ENCODE results near the gene CXADR.

The CXADR gene

DNA sequence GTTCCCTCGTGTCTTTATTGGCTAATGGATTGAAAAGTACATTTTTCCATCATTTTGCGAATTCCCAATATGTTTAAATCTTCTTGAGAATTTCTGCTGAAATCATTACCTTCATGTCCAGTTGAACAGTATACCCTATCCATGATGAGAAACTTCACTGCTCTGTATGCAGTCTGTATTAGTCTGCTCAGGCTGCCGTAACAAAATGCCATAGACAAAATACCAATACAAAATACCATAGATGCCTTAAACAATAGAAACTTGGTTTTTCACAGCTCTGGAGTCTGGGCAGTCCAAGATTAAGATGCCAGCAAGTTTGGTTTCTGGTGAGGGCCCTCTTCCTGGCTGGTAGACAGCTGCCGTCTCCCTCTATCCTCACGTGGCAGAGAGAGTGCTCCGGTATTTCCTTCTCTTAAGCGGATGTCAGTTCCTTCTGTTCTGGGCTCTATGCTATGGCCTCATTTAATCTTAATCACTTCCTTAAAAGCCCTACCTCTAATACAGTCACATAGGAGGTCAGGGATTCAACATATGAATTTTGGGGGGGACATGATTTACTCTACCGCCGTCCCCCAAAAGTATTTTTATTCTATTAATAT is 27.0 kb downstream of the CXADR start (continued):
- no peak for TF ChIP-seq TOX (CRISPR knock-in tag; IDR thresholded peaks at IDR 0.05; ENCODE audit: borderline replicate concordance)

DNA sequence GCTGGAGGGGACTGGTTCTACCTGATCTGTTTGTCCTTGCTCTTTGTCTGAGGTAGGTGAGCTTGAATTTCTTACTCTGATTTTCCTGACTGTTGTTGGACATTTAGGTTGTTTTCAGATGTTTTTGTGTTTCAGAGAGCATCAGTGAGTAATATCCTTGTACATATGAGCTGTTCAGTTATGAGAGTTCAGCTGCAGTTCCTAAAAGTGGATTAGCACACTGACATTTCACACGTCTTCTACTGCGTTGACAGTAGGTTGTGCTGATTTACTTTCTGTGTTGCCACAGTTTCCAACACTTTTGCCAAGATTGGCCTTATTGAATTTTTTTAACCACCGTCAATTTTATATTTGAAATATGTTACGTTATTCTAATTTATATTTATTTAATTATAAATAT is 27.7 kb downstream of the CXADR start:
- ATAC-seq, result no peak
- TF ChIP-seq TCF4 (CRISPR knock-in tag; IDR thresholded peaks at IDR 0.05; ENCODE audit: borderline replicate concordance) (no peak), ISL1 (CRISPR knock-in tag; IDR thresholded peaks at IDR 0.05) (no peak), BACH2 (CRISPR knock-in tag; IDR thresholded peaks at IDR 0.05; ENCODE audit: borderline replicate concordance) (no peak), TOX (CRISPR knock-in tag; IDR thresholded peaks at IDR 0.05; ENCODE audit: borderline replicate concordance) (no peak), ZC3H10 (CRISPR knock-in tag; IDR thresholded peaks at IDR 0.05) (no peak), SNAI2 (CRISPR knock-in tag; IDR thresholded peaks at IDR 0.05) (no peak)

DNA sequence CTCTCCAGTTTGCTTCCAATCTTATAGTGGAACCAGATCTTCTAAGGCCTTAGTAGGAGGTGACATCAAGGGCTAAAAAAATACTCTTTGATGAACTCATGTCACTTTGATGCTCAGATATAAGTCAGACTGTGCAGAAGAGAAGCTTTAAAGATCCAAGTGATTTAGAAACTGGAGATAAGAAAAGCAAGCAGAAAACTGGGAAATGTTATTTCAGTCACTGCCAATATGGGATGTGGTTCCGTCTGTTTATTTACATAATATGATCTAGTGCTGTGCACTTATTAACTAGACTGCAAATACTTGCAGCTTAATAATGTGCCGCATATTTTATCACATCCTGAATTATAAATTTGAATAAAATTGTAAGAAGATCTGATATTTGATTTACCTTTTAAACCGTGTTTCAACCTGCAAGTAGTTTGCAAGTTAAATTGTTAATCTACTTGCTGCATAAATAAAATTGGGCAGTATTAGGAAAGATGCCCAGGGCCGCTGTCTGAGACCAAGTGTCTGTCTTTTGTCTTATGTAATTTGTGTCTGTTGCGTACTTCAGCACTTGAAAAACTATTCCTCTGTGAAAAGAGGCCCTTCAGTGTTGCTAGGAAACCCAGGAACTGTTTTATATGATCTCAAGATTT is 29.6 kb downstream of the CXADR start:
- TF ChIP-seq GLIS3 (CRISPR knock-in tag; IDR thresholded peaks at IDR 0.05) (no peak), ZFP30 (CRISPR knock-in tag; IDR thresholded peaks at IDR 0.05) (no peak; the same call in 1 of the 2 replicates), ARNTL (CRISPR knock-in tag; IDR thresholded peaks at IDR 0.05; ENCODE audit: borderline replicate concordance, low read depth) (no peak), TCF4 (CRISPR knock-in tag; IDR thresholded peaks at IDR 0.05; ENCODE audit: borderline replicate concordance) (peak; percentile 62; the same call in 1 of the 2 replicates), ZNF70 (CRISPR knock-in tag; IDR thresholded peaks at IDR 0.05) (peak; percentile 69), ISL1 (CRISPR knock-in tag; IDR thresholded peaks at IDR 0.05) (peak; percentile 51), PPARA (CRISPR knock-in tag; IDR thresholded peaks at IDR 0.05; ENCODE audit: borderline replicate concordance) (no peak), ZC3H10 (CRISPR knock-in tag; IDR thresholded peaks at IDR 0.05) (no peak), CSDC2 (CRISPR knock-in tag; IDR thresholded peaks at IDR 0.05) (no peak)
- TF ChIP-seq, protein P1, sequence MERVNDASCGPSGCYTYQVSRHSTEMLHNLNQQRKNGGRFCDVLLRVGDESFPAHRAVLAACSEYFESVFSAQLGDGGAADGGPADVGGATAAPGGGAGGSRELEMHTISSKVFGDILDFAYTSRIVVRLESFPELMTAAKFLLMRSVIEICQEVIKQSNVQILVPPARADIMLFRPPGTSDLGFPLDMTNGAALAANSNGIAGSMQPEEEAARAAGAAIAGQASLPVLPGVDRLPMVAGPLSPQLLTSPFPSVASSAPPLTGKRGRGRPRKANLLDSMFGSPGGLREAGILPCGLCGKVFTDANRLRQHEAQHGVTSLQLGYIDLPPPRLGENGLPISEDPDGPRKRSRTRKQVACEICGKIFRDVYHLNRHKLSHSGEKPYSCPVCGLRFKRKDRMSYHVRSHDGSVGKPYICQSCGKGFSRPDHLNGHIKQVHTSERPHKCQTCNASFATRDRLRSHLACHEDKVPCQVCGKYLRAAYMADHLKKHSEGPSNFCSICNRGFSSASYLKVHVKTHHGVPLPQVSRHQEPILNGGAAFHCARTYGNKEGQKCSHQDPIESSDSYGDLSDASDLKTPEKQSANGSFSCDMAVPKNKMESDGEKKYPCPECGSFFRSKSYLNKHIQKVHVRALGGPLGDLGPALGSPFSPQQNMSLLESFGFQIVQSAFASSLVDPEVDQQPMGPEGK (CRISPR knock-in tag; IDR thresholded peaks at IDR 0.05; ENCODE audit: borderline replicate concordance), result 0 out of 2 replicates have a peak, but pooled peaks have one; percentile 29
- TF ChIP-seq, protein P2, sequence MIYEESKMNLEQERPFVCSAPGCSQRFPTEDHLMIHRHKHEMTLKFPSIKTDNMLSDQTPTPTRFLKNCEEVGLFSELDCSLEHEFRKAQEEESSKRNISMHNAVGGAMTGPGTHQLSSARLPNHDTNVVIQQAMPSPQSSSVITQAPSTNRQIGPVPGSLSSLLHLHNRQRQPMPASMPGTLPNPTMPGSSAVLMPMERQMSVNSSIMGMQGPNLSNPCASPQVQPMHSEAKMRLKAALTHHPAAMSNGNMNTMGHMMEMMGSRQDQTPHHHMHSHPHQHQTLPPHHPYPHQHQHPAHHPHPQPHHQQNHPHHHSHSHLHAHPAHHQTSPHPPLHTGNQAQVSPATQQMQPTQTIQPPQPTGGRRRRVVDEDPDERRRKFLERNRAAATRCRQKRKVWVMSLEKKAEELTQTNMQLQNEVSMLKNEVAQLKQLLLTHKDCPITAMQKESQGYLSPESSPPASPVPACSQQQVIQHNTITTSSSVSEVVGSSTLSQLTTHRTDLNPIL (CRISPR knock-in tag; IDR thresholded peaks at IDR 0.05; ENCODE audit: low read depth), result 0 out of 2 replicates have a peak, but pooled peaks have one; percentile 44
- TF ChIP-seq, protein P3, sequence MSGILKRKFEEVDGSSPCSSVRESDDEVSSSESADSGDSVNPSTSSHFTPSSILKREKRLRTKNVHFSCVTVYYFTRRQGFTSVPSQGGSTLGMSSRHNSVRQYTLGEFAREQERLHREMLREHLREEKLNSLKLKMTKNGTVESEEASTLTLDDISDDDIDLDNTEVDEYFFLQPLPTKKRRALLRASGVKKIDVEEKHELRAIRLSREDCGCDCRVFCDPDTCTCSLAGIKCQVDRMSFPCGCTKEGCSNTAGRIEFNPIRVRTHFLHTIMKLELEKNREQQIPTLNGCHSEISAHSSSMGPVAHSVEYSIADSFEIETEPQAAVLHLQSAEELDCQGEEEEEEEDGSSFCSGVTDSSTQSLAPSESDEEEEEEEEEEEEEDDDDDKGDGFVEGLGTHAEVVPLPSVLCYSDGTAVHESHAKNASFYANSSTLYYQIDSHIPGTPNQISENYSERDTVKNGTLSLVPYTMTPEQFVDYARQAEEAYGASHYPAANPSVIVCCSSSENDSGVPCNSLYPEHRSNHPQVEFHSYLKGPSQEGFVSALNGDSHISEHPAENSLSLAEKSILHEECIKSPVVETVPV (CRISPR knock-in tag; IDR thresholded peaks at IDR 0.05), result peak; percentile 64; the same call in 1 of the 2 replicates
- no peak; the same call in 2 of the 3 replicates for ATAC-seq

DNA sequence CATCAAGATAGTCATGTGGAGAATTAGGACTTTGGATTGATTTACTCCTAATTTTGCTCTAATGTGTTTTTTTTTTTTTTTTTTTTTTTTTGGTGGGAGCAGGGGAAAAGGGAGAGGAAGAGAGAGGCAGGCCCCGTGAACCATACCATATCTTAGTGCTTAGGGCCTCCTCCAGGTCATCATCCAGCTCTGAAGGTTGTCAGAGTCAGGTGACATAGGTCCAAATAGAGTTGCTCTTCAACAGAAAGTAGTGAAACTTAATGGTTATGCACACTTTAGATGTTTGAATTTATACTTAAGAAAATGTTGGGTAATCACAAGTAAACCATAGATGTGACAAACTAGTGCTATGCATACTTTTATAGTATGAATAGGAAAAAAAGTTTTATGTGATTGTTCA is 32.2 kb downstream of the CXADR start:
- TF ChIP-seq ESRRG (CRISPR knock-in tag; IDR thresholded peaks at IDR 0.05), result no peak
- no peak for TF ChIP-seq TOX (CRISPR knock-in tag; IDR thresholded peaks at IDR 0.05; ENCODE audit: borderline replicate concordance)
- no peak for TF ChIP-seq TCF4 (CRISPR knock-in tag; IDR thresholded peaks at IDR 0.05; ENCODE audit: borderline replicate concordance)
- TF ChIP-seq ARNTL (CRISPR knock-in tag; IDR thresholded peaks at IDR 0.05; ENCODE audit: borderline replicate concordance, low read depth), result no peak
- TF ChIP-seq, protein P4, sequence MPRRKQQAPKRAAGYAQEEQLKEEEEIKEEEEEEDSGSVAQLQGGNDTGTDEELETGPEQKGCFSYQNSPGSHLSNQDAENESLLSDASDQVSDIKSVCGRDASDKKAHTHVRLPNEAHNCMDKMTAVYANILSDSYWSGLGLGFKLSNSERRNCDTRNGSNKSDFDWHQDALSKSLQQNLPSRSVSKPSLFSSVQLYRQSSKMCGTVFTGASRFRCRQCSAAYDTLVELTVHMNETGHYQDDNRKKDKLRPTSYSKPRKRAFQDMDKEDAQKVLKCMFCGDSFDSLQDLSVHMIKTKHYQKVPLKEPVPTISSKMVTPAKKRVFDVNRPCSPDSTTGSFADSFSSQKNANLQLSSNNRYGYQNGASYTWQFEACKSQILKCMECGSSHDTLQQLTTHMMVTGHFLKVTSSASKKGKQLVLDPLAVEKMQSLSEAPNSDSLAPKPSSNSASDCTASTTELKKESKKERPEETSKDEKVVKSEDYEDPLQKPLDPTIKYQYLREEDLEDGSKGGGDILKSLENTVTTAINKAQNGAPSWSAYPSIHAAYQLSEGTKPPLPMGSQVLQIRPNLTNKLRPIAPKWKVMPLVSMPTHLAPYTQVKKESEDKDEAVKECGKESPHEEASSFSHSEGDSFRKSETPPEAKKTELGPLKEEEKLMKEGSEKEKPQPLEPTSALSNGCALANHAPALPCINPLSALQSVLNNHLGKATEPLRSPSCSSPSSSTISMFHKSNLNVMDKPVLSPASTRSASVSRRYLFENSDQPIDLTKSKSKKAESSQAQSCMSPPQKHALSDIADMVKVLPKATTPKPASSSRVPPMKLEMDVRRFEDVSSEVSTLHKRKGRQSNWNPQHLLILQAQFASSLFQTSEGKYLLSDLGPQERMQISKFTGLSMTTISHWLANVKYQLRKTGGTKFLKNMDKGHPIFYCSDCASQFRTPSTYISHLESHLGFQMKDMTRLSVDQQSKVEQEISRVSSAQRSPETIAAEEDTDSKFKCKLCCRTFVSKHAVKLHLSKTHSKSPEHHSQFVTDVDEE (CRISPR knock-in tag; IDR thresholded peaks at IDR 0.05), result no peak
- no peak for TF ChIP-seq ZNF565 (CRISPR knock-in tag; conservative IDR thresholded peaks at IDR 0.05; ENCODE audit: low read depth)
- no peak for TF ChIP-seq ISL1 (CRISPR knock-in tag; IDR thresholded peaks at IDR 0.05)
- TF ChIP-seq SNAI2 (CRISPR knock-in tag; IDR thresholded peaks at IDR 0.05), result no peak
- no peak for TF ChIP-seq ZNF8 (CRISPR knock-in tag; IDR thresholded peaks at IDR 0.05)
- TF ChIP-seq, protein P3 (CRISPR knock-in tag; IDR thresholded peaks at IDR 0.05), result no peak
- TF ChIP-seq BACH2 (CRISPR knock-in tag; IDR thresholded peaks at IDR 0.05; ENCODE audit: borderline replicate concordance), result no peak
- no peak for TF ChIP-seq ZFP30 (CRISPR knock-in tag; IDR thresholded peaks at IDR 0.05)
- TF ChIP-seq GLIS3 (CRISPR knock-in tag; IDR thresholded peaks at IDR 0.05), result no peak
- TF ChIP-seq OSR1 (CRISPR knock-in tag; IDR thresholded peaks at IDR 0.05), result no peak
- no peak for TF ChIP-seq ZFP3 (CRISPR knock-in tag; IDR thresholded peaks at IDR 0.05)

More for the DNA sequence above, 32.2 kb downstream of the CXADR start:
- no peak for ATAC-seq
